Aorta (tissue), 5 donors: ENCODE data around the gene CNTLN. TPM values are rescaled to one million over a fixed set of nuclear protein-coding genes. Genes with fewer than 3 reads are reported as not detected.

Source experiments
- ATAC-seq: fragments of 200-7000 bp; cut with Tn5 transposase; one replicate; pipeline ENCODE4 v1.9.1; 2022; ENCODE audit warnings: moderate library complexity; ENCODE audit not compliant: low FRiP score
- DNase-seq, 2 donors: peaks; one replicate each; pipeline ENCODE4 v3.0.0-alpha.2; 2020
- H3K27ac ChIP-seq, 2 donors: one replicate each; pipeline ENCODE4 v1.5.1; 2013; ENCODE audit warnings: low read length in 2 of 2, mild to moderate bottlenecking in 2 of 2, moderate library complexity in 2 of 2, control low read depth in 1 of 2, inconsistent platforms in 1 of 2, low read depth in 1 of 2
- H3K27me3 ChIP-seq, 2 donors: one replicate each; pipeline ENCODE4 v1.6.1; 2013; ENCODE audit warnings: control low read depth in 1 of 2, low read length in 1 of 2, mild to moderate bottlenecking in 1 of 2, moderate library complexity in 1 of 2; ENCODE audit not compliant: insufficient read depth in 2 of 2, control insufficient read depth in 1 of 2
- H3K36me3 ChIP-seq, 2 donors: one replicate each; pipeline ENCODE4 v1.6.1; 2013; ENCODE audit warnings: control low read depth in 1 of 2, low read length in 1 of 2, mild to moderate bottlenecking in 1 of 2; ENCODE audit not compliant: insufficient read depth in 2 of 2, control insufficient read depth in 1 of 2
- H3K4me1 ChIP-seq, 2 donors: one replicate each; pipeline ENCODE4 v1.6.1; 2013; ENCODE audit warnings: low read length in 2 of 2, control low read depth in 1 of 2, mild to moderate bottlenecking in 1 of 2, moderate library complexity in 1 of 2; ENCODE audit not compliant: insufficient read depth in 2 of 2, control insufficient read depth in 1 of 2
- H3K4me3 ChIP-seq, 2 donors: one replicate each; pipeline ENCODE4 v1.5.1; 2013; ENCODE audit warnings: low read length in 2 of 2, control low read depth in 1 of 2, mild to moderate bottlenecking in 1 of 2
- H3K9me3 ChIP-seq: one replicate; pipeline ENCODE4 v1.6.1; 2013; ENCODE audit warnings: mild to moderate bottlenecking, low read length; ENCODE audit not compliant: control insufficient read depth
- WGBS, 2 donors: extraction: QIAGEN DNeasy Blood & Tissue Kit; methylation state at CpG; one replicate each; pipeline ENCODE4 v1.1.7; 2013; 5-methylcytosine and 5-hydroxymethylcytosine counted together
- intact Hi-C, 2 donors: fragments of 100-400 bp; cut with DNase I; formaldehyde crosslinking; loops; one replicate each; pipeline versions ENCODE4 v1.14.2 to v1.15.0; 2022
- polyA plus RNA-seq, 2 donors: library from polyadenylated mRNA; stranded (reverse); fragments of 200-250 nt; gene quantifications; one replicate each; pipeline ENCODE4 v1.2.3, GENCODE V29; 2013
- total RNA-seq, 2 donors: library from RNA; stranded (reverse); fragmentation: NEBNext Ultra II Directional; extraction: Animal tissue kit (Norgen Biotek cat#: 25700); gene quantifications; one replicate each; pipeline ENCODE4 v1.2.1, GENCODE V29; 2021
- donor health status: healthy with polysubstance abuse.
- donor health status: Bipolar disorder and iron deficiency.
- donor health status: DM: no; HTN: no; CAD: no.
- donor health status: DM: no; HTN: no; CAD: no.
- donor health status: DM: yes; HTN: yes; CAD: no.

Gene CNTLN
- total and polyA plus RNA-seq, 4 donors = 2.6 to 17.0 (median 8.6) TPM

DNA sequence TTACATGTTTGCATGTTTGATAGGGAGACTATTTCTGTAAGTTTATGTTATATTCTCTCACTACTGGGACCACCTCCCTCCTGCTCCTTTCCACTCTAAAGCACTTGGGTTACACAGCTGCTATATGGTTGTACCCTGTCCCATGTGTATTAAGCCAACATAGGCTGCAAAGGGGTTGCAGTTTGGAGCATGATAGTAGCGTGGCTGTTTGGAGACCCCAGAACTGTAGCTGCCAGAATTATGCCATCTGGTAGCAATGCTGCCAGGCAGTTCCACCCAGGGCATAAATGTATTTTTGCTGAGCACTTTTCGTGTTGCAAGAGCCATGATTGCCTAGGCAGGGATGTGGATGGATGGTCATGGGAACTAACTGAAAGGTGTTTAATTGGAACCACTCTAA is 81.8 kb downstream of the CNTLN start:
- DNase-seq (no peak), ATAC-seq (no peak)
- Histone ChIP-seq H3K4me1 (no peaks in the 10 kb centered on the region), H3K36me3 (no peaks in the 10 kb centered on the region), H3K4me3 (no peak overlapping the region), H3K27ac (no peak overlapping the region), H3K27me3 (no peaks in the 10 kb centered on the region), H3K9me3 (no peaks in the 10 kb centered on the region)
- intact Hi-C loops = no loop called here
- WGBS, 2 donors = 78 to 90% methylated on average over 2 of the region's 2 CpGs

- H3K9me3 ChIP-seq = no peaks in the 10 kb centered on the region
- H3K4me1 ChIP-seq = no peaks in the 10 kb centered on the region
- H3K4me3 ChIP-seq = no peak overlapping the region
- WGBS, 2 donors = 91 to 92% methylated on average over 2 of the region's 2 CpGs
- no peak overlapping the region for H3K27ac ChIP-seq
- ATAC-seq (no peak), DNase-seq (no peak)
- no peaks in the 10 kb centered on the region for H3K36me3 ChIP-seq
- no peaks in the 10 kb centered on the region for H3K27me3 ChIP-seq
- intact Hi-C loops = no loop called here
Measured at GRCh38 chr9:17217272-17217671, 82.4 kb downstream of the CNTLN start.

DNA sequence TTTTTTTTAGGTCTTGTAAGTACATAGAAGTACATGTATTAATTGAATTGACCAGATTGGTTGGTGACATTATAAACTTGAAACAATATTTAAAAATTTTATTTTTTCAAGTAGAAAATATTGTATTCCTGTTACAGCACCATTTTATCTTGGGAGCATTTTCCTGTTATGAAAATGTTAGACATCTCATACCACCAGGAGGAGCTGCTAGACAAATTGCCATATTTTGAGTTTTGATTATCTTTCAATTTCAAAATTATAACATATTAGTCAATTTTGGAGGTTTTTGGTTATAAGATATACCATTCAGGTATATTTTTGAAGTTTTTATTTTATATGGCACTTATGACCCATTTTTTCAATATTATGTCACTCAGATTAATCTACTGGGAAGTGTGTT is 84.4 kb downstream of the CNTLN start:
- ATAC-seq (no peak), DNase-seq (no peak)
- no peaks in the 10 kb centered on the region for H3K27me3 ChIP-seq
- no peak overlapping the region for H3K27ac ChIP-seq
- H3K36me3 ChIP-seq = no peaks in the 10 kb centered on the region
- intact Hi-C loops = no loop called here
- H3K9me3 ChIP-seq = no peaks in the 10 kb centered on the region
- no peaks in the 10 kb centered on the region for H3K4me1 ChIP-seq
- no peak overlapping the region for H3K4me3 ChIP-seq

GRCh38 chr9:17222932-17223331 is 88.1 kb downstream of the CNTLN start:
- 92 to 93% methylated on average over 7 of the region's 7 CpGs for WGBS, 2 donors
- intact Hi-C loops = no loop called here

GRCh38 chr9:17225407-17225806 is 90.6 kb downstream of the CNTLN start:
- H3K4me1 ChIP-seq = no peaks in the 10 kb centered on the region
- H3K9me3 ChIP-seq = no peaks in the 10 kb centered on the region
- 95 to 96% methylated on average over 1 of the region's 1 CpG for WGBS, 2 donors
- intact Hi-C loops = no loop called here
- no peak overlapping the region for H3K27ac ChIP-seq
- H3K4me3 ChIP-seq = no peak overlapping the region
- no peak for DNase-seq
- ATAC-seq = no peak
- no peaks in the 10 kb centered on the region for H3K27me3 ChIP-seq
- no peaks in the 10 kb centered on the region for H3K36me3 ChIP-seq

More at GRCh38 chr9:17222932-17223331, 88.1 kb downstream of the CNTLN start:
- H3K27me3 ChIP-seq = no peaks in the 10 kb centered on the region
- no peak overlapping the region for H3K27ac ChIP-seq
- no peaks in the 10 kb centered on the region for H3K9me3 ChIP-seq
- no peaks in the 10 kb centered on the region for H3K4me1 ChIP-seq
- no peaks in the 10 kb centered on the region for H3K36me3 ChIP-seq
- H3K4me3 ChIP-seq = no peak overlapping the region
- ATAC-seq (no peak), DNase-seq (no peak)

DNA sequence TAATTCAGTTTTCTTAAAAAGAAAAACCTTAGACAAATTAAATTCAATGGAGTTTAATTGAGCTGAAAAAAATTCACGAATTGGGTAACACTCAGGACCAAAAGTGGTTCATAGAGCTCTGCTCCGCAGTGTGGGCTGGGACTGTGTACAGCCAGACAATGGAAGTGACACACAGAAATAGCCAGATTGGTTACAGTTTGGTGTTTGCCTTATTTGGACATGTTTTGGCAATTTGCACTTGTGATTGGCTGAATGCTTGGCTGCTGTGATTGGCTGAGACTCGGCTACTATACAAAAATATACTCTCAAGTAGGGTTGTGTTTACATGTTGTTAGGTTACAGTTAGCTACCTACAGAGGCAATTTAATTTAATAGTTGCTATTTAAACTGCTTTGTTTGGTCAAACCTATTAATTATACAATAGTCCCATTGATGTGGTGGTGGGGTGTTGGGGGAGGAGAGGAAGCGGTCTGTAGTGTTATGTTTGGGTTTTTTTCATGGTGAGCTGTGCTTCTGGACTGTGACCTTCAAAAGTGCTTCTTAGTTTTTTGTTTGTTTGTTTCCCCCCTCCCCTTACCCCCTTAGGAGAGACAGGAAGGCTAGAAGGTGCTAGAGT is 95.2 kb downstream of the CNTLN start:
- Histone ChIP-seq H3K27me3 (no peaks in the 10 kb centered on the region), H3K9me3 (no peaks in the 10 kb centered on the region), H3K4me1 (no peaks in the 10 kb centered on the region), H3K36me3 (no peaks in the 10 kb centered on the region), H3K27ac (no peak overlapping the region), H3K4me3 (no peak overlapping the region)
- intact Hi-C loops = no loop called here
- DNase-seq (no peak), ATAC-seq (no peak)
- 98% methylated on average over 4 of the region's 4 CpGs for WGBS, 2 donors

DNA sequence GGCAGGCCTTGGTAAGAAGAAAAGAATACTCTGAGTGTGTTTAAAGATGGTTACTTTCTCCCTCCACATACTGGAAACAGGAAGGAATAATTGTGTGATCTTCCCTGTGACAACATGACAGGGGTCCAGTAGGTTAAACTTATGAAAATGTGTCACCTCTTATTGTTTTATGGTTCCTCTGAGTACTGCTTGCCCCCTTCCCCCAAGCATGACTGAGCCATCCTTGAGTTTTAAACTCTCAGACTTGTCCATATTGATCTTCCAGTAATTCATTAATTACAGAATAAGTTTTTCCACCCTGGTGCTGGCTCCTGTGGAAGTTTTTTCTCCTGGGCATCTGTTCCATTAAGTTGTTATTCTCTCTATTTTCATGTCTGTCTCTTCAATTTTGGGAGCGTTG is 95.8 kb downstream of the CNTLN start:
- no peak overlapping the region for H3K4me3 ChIP-seq
- H3K36me3 ChIP-seq = no peaks in the 10 kb centered on the region
- H3K27ac ChIP-seq = no peak overlapping the region
- H3K9me3 ChIP-seq = no peaks in the 10 kb centered on the region
- intact Hi-C loops = no loop called here
- no peak for ATAC-seq
- H3K27me3 ChIP-seq = no peaks in the 10 kb centered on the region
- no peaks in the 10 kb centered on the region for H3K4me1 ChIP-seq
- DNase-seq = no peak
- 83 to 87% methylated on average over 1 of the region's 1 CpG for WGBS, 2 donors

DNA sequence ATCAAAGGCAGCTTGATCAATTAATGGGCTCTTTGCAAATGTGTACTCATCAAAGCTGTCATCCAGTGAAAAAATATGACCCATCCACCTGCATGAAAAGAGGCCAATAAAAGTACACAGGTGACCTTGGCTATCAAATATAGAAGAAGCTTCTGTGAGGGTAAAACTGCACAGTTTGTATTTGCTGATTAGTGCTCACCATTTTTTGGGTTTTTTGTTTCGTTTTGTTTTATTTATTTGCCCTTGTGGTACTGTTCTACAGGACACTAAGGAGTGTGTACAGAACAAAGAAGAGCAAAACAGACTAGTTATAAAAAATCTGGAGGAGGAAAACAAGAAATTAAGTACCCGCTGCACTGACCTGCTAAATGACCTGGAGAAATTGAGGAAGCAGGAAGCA is 101.3 kb downstream of the CNTLN start:
- Histone ChIP-seq H3K36me3 (no peaks in the 10 kb centered on the region), H3K27ac (no peak overlapping the region), H3K4me1 (no peaks in the 10 kb centered on the region), H3K9me3 (no peaks in the 10 kb centered on the region), H3K4me3 (no peak overlapping the region), H3K27me3 (no peaks in the 10 kb centered on the region)
- intact Hi-C loops = no loop called here
- WGBS, 2 donors = 93% methylated on average over 2 of the region's 2 CpGs
- DNase-seq = no peak
- ATAC-seq = no peak

GRCh38 chr9:17246770-17247169 is 111.9 kb downstream of the CNTLN start:
- Histone ChIP-seq H3K4me1 (no peaks in the 10 kb centered on the region), H3K27me3 (no peaks in the 10 kb centered on the region), H3K4me3 (no peak overlapping the region), H3K27ac (no peak overlapping the region), H3K36me3 (no peaks in the 10 kb centered on the region), H3K9me3 (no peaks in the 10 kb centered on the region)
- ATAC-seq (no peak), DNase-seq (no peak)
- WGBS, 2 donors = 95 to 96% methylated on average over 5 of the region's 5 CpGs
- intact Hi-C loops = no loop called here
